GM18498 (cell line): Measurements from ENCODE around the gene ITPK1.

Source experiments
- ATAC-seq: cut with Tn5 transposase; IDR thresholded peaks from one replicate; pipeline ENCODE4 v1.9.1; 2021; ENCODE audit warnings: mild to moderate bottlenecking, moderate library complexity; ENCODE audit not compliant: unreplicated experiment

ITPK1 gene

DNA sequence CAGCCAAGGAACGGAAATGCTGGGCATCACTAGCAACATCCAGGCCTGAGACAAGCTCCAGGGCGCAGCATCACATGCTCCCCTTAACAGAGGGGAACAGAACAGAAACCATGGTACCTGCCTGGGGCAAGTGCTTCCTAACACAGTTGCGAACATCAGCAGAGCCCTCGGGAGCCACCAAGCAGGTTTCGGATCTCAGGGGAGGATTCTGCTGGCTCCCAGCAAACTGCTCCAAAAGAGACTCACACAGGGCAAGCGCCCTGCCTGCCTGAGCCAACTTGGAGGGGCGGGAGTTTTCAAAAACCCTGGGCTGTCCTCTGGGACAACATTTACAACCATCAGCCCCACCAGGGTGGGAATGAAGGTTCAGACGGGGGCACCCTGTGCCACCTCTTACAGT is 173.1 kb downstream of the ITPK1 start:
- no peak for ATAC-seq

DNA sequence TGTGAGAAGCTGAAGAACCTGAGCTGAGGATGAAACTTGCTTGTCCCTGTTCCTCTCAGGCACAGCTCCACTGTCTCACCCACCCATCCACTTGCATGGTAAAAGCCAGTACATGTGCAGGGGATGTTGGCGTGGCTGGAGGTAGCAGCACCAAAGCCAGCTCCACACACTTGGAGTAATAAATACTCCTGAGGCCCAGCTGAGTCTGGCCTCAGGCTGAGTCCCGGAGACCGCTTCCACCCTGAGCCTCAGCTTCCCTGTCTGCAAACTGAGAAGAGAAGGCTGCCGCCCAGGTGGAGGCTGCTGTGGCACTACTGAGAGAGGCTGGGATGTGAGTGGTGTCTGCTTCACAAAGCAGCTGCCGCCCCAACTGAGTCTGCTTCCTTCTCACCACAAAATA is 173.6 kb downstream of the ITPK1 start:
- ATAC-seq = no peak

DNA sequence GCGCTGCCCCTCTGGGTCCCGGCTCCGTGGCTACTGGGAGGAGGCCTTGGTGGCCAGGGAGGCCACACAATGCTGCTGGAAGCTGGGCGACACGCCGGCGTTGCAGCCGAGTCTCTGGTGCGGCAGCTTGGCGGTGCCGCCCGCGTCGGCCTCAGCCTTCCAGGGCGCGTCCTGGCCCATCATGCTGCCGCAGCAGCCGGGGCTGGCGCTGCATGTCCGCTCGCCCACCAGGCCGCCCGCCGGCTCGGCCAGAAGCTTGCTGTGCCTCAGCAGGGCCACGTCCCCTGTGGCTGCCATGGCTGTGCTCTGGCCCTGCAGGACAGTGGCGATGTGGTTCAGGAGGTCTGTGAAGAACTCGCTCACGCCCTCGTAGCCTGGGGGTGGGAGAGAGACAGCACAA is 174.2 kb downstream of the ITPK1 start:
- ATAC-seq = no peak

DNA sequence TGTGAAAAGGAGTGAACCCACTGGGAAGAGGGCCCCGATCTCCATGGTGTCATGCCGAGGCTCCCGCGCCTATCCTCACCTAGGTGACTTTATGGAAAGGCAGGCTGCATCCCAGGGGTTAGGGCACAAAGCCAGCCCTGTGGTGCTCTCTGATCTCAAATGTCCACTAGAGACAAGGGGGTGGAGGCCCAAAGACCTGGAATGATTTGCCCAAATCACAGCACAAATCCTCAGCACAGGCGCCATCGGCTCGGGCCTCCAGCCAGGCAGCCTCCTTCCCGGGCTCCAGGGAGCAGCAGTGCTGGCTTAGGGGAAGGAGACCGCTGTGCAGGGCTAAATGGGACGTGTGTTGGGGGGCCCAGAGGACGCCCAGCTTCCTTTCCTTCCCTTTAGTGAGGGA is 175.2 kb downstream of the ITPK1 start:
- no peak for ATAC-seq

DNA sequence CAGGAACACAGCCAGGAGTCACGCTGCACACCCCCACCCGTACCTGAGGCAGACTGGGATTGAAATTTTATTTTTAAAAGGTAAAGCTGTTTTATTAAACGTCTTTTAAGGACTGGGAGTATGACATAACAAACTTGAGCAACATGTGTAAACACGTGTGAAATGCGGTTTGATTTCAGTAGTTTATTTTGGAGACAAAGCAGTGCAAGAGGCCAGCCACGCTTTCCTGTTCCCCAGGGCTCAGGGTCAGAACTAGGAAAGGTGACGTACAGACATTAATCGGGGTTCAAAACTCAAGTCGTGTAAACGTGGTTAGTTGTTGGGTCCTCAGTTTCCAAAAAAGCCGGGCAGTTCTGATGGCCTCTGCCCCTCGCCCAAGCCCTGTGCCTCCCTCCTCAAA is 176.0 kb downstream of the ITPK1 start:
- ATAC-seq = no peak

DNA sequence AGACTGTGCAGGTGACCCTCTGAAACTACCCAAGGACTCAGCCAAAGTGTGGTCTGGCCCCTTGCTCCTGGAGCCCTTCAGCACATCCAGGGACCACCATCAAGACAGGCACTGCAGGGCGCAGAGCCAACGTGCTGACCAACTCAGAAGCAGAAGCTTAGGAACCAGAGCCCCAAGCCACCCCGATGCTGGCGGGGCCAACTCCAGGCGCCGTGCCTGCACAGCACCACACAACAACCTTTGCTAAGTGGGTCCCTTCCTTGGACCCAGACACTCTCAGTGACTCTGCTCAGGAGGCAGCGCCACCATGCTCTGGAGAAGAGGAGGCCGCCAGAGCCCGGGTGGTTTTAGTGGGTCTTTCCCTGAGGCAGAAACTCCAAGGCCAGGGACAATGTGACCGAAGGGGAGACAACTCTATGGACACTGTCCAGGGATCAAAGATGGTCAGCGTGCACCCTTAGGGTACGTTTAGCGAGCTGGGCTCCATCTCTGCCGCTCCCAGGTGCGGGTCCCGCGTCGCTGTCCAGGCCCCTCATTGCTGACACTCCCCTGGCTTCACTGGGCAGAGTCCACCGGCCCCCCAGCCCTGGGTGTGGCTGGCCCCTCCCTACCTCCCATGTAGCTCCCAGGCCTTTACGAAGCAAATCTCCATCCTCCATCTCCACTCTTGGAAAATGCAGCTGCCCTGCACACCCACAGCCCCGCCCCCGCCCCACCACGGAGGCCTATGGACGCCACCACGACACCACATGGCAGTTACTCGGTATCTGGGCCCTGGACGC is 176.6 kb downstream of the ITPK1 start:
- ATAC-seq = no peak

DNA sequence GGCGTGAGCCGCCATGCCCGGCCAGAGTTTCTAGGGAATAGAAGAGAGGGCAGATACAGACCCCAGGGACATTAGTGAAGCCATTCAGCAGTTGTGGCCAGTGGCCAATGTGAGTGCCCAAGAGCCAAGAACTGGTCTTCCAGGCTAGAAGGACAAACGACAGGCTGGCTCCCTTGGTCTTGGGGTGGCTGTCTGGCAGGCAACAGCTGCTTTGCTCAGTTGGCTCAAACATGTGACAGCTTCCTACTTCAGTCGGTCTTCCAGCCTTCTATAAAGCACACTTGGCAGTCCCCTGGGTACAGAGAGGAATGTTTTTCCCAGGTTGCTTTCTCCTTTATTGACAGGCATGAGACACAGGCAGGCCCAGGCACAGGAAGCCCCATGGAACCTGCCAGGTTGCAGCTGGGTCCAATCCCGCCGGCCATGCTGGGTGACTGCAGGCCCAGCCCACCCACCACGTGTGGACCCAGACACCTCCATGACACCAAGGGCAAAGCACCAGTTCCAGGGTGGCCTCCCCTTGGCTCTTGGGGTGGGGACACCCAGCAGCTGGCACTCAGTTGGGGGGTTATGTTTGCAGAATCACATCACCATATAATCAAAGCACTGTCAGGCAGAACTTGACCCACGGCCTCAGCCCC is 177.4 kb downstream of the ITPK1 start:
- ATAC-seq = no peak

DNA sequence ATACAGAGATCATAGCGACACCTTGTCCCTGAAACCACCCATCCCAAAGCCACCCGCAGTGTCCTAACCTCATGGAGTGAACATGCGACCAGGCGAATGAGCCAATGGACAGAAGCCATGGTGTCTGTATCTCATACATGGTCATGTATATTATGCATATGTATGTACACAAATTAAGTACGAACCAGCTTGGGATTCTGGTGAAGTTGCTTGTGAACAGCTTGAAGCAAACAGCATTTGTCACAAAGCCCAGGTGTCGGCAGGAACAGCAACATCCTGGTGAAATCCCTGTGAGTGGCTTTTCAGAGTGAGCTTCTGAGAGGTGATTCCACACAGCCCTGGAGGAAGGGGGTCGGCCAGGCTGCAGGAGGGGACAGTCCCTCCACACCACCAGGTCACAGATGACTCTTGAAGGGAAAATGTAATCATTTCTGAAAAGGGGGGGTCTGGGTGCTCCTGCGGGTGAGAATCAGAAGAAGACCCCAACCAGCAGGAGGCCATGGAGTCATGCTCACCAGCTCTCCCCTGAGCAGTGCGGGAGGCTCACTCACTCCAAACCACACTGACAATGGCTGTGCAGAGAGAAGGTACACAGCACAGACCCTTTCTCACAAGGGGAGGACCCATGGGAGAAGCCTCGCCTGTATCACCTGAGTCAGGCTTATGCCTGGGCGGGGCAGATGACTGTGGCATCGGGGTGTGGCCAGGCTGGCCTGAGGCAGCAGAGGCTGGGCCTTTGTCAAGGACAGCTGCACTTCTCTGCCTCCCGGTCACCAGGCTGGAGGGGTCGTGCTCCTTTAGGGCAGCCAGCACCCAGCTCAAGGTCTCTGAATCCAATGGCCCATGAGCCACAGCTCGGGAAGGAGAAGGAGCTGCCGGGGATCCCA is 178.4 kb downstream of the ITPK1 start:
- ATAC-seq = no peak

DNA sequence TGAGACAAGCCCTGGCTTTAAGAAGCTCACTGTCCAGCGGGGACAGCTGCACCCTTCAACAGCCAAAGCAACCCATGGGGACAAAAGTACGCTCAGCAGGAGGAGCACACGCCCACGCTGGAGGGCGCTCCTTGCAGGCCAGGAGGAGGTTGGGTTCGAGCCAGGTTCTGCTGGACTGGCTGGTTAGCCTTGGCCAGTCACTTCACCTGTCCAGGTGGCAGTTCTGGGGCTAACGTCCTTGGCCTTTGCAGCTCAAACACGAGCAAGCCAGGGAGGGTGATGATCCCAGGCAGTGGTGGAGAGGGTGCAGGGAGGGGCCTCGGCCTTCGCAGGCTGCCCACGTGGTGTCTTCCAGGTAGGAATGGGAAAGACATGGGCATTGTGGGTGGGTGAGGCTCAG is 179.6 kb downstream of the ITPK1 start:
- no peak for ATAC-seq

DNA sequence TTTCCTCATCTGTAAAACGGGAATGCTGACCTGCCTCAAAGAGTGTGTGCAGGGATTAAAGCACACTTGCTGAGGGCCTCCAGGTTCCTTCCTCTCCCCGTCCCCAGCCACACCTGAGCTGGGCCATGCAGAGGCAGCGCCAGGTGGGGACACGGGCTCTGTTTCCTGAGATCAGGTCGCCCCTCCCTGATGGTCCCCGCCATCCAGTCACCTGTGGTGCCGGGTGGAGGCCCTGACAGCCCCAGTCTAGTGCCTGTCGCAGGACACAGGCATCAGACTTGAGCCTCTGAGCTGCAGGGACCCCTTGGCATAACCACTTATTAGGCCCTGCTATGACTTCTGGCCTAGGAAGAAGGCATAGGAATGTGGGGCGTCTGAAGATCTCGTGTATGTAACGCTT is 180.3 kb downstream of the ITPK1 start:
- no peak for ATAC-seq

DNA sequence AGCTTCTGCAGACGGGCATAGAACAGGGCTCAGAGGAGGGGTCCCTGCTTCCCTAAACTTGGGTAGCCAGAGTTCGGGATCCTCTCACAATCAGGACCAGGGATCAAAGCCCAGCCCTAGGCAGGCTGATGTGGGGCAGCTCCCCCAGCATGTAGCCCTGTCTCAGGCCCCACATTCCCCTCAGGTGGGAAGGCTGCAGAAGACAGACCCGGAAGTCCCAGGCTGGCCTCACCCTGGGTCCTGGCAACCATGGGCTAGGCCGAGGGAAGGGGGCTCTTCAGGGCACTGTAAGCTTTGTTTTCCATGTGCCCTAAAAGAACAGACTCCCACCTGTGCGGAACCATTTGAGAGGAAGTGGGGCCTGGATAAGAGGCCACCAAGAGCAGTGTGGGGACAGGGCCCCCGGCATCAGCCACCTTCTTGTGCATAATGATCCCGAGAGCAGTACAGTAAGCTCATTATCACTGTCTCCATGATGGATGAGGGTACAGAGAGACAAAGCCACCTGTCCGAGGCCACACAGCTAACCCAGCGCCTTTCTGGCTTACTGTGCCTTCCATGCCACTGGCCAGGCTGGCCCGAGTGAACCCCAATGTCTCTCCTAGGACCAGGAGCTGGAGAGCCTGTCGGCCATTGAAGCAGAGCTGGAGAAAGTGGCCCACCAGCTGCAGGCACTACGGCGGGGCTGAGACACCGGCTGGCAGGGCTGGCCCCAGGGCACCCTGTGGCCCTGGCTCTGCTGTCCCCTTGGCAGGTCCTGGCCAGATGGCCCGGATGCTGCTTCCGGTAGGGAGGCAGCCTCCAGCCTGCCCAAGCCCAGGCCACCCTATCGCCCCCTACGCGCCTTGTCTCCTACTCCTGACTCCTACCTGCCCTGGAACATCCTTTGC is 181.3 kb downstream of the ITPK1 start:
- no peak for ATAC-seq

DNA sequence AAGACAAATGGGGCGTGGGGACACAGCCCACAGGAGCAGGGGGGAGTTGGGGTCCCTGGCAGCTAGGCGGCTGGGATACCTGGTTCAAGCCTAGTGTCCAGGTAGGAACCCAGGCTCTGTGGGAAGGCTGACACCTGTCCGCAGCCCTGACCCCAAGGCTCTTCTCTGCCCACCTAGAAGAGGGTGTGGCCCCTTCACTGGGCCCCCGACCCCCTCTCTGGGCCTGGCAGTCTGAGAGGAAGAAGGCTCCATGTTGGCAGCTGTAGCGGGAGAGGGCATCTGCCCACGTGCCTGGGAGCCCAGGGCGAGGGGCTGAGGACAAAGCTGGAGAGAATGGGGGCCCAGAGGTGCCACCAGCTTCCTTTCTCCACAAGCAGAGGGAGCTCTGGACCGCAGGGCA is 182.2 kb downstream of the ITPK1 start:
- no peak for ATAC-seq

DNA sequence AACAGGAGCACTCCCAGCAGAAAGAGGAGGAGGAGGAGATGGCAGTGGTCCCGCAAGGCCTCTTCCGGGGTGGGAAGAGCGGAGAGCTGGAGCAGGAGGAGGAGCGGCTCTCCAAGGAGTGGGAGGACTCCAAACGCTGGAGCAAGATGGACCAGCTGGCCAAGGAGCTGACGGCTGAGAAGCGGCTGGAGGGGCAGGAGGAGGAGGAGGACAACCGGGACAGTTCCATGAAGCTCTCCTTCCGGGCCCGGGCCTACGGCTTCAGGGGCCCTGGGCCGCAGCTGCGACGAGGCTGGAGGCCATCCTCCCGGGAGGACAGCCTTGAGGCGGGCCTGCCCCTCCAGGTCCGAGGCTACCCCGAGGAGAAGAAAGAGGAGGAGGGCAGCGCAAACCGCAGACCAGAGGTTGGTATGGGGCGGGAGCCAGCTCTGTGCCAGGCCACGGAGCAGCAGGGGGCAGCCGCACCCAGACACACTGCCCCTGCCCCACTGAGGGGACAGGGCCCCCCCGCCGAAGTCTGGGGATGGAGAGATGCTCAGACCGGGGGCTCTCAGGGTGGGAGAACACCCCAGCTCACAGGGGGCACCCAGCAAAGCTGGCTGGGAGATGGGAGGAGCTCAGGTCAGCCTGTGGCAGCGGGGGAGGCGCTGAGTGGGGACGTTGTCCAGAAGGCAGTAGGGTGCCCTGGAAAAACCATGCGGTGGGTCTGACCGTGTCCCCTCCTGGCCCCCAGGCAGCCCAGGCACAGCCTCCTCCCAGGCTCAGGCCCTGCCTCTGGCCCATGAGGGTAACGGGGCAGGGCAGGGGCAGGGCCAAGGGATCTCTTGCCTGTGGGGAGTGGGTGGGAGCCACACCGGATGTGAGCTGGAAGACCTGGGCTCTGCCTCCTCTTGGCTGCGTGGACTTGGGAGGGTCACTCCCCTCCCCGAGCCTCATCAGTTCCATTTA is 183.0 kb downstream of the ITPK1 start:
- ATAC-seq = no peak

DNA sequence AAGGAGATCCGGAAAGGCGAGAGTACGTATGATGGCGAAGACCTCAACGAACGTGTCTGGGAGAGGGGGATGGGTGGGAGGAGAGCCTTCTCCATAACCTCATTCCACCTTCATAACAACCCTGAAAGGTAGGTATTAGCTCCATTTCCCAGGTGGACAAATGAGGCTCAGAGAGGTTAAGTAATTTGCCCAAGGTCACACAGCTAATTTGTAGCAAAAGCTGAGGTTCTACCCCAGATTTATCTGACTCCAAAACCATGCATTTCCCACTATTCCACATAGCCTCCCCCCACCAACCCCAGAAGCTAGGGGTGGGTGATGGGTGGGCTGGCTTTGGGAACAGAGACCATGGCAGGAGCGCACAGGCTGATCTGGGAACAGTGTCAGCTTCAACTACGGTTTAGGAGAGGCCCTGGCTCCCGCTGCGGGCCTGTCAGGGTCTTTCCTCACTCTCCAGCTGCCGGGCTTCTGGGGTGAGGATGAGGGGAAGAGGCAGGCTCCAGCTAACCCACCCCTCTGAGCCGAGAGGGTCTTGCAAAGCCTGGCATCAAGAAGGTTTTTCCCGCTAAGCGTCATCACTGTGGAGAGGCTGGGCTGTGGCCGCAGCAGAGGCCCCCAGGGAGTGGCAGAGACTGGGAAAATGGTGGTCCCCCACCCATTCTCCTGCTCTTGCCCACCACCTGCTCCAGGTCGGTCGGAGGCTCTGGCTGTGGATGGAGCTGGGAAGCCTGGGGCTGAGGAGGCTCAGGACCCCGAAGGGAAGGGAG is 183.9 kb downstream of the ITPK1 start:
- no peak for ATAC-seq

DNA sequence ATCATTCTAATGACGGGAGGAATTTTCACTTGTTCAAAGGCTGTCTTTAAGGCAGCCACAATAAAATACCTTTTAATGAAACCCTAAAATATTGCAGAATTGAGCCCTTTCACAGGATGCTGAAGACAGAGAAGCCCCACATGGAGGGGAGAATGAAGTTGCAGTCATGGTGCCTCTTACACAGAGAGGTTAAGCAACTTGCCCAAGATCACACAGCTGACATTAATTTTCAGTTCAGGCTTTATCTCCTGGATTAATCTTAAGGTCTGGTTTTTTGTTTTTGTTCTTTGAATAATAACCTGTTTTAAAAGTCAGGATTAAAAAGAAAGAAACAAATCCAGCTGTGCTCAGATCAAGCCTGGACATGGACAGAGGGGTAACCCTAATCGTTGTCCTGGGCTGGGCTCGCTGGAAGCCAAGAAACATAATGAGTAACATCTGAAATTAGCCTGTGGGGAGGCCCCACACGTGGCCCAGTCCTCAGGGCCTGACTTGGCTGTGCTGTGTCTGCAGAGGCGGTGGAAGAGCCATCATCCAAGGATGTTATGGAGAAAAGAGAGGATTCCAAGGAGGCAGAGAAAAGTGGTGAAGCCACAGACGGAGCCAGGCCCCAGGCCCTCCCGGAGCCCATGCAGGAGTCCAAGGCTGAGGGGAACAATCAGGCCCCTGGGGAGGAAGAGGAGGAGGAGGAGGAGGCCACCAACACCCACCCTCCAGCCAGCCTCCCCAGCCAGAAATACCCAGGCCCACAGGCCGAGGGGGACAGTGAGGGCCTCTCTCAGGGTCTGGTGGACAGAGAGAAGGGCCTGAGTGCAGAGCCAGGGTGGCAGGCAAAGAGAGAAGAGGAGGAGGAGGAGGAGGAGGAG is 184.8 kb downstream of the ITPK1 start:
- no peak for ATAC-seq

DNA sequence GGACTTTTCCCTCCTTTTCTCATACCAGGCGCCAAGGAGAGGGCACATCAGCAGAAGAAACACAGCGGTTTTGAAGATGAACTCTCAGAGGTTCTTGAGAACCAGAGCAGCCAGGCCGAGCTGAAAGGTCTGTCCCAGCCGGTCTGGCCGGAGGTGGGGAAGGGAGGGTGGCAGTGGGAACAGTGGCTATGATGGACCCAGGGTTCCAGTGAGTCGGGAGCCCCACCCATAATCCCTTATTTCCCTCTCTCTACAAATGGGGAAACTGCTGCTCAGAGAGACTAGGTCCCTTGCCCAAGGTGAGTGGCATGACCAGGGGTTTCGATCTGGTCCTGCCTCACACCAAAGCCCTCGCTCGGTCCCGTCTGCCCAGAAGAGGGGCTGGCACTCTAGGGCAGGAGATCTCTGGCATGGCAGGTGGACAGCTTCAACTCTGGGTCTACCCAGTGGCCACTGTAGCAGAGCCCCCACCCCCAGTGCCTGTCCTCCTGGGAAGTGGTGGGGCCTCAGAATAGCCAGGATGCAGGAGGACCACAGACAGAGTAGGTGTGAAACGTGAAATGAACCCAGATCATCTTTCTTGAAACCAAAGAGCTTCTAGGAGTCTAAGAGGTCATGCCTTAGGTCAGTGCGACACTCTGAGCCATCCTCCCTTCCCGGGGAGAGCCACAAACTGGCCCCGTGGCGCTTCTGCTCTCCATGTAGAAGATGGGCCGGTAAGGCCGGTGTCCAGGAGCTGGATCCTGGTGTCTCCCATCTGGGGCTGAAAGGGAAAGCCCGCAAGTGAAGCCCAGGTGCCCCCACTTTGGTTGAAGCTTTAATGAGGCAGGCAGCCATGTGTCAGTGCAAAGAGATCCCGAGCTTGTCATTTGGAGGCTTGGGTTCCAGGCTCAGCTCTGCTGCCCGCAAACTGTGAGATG is 185.8 kb downstream of the ITPK1 start:
- no peak for ATAC-seq
